ENCODE data around the gene ETV6.

Gene ETV6

DNA sequence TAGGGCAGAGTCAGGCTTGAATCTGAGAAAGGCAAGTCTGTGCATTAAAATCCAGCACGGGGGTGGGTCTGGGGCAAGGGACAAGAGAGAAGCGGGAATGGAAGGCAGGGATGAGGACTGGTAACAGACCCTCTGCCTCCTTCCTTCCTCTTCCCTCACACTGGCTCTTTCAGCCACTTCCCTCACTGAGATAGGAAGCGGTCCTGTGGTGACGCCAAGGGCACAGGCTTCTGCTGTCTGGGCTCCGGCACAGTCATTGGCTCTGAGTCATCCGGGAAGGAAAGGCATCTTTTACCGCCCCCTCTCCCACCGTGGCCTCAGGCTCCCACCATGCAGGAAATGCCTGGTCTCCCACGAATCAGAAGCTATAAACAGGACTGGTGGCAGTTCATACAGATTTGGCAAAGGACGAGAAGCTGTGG, 70.2 kb downstream of the ETV6 start:
- no peak for TF ChIP-seq SIN3A (IDR thresholded peaks at IDR 0.05; ENCODE audit: borderline replicate concordance, insufficient read depth, low read length)
- TF ChIP-seq, protein P1, sequence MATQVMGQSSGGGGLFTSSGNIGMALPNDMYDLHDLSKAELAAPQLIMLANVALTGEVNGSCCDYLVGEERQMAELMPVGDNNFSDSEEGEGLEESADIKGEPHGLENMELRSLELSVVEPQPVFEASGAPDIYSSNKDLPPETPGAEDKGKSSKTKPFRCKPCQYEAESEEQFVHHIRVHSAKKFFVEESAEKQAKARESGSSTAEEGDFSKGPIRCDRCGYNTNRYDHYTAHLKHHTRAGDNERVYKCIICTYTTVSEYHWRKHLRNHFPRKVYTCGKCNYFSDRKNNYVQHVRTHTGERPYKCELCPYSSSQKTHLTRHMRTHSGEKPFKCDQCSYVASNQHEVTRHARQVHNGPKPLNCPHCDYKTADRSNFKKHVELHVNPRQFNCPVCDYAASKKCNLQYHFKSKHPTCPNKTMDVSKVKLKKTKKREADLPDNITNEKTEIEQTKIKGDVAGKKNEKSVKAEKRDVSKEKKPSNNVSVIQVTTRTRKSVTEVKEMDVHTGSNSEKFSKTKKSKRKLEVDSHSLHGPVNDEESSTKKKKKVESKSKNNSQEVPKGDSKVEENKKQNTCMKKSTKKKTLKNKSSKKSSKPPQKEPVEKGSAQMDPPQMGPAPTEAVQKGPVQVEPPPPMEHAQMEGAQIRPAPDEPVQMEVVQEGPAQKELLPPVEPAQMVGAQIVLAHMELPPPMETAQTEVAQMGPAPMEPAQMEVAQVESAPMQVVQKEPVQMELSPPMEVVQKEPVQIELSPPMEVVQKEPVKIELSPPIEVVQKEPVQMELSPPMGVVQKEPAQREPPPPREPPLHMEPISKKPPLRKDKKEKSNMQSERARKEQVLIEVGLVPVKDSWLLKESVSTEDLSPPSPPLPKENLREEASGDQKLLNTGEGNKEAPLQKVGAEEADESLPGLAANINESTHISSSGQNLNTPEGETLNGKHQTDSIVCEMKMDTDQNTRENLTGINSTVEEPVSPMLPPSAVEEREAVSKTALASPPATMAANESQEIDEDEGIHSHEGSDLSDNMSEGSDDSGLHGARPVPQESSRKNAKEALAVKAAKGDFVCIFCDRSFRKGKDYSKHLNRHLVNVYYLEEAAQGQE (IDR thresholded peaks at IDR 0.05; ENCODE audit: insufficient read depth in 1 of 2, low read depth in 2 of 2, low read length in 2 of 2), result no peak
- TF ChIP-seq POLR2AphosphoS5 (IDR thresholded peaks at IDR 0.05; ENCODE audit: low read depth, low read length), result no peak
- TF ChIP-seq TAF1 (IDR thresholded peaks at IDR 0.05; ENCODE audit: borderline replicate concordance, insufficient read depth, low read length), result no peak
- TF ChIP-seq FOXP2 (optimal IDR thresholded peaks at IDR 0.05; ENCODE audit: borderline replicate concordance, extremely low read depth, extremely low read length, insufficient read depth), result peak; percentile 42

DNA sequence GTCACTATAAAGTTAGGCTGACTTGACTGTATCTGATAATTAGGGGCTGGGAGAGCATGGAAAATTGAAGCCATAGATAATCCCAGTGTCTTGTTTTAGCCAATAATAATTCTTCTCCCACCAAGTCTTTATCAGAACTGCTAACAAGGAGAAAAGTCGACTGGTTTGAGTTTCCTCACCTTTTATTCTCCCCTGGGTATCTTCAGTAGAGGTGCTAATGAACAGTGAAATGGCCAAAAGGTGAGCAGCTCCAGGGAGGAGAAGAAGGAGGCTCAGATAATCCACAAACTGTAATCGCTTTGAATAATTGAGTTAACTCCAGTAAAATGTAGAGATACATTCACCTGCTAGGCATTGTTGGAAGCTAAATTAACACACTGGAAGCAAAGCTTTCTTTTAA, 72.6 kb downstream of the ETV6 start:
- TF ChIP-seq TAF1 (IDR thresholded peaks at IDR 0.05; ENCODE audit: borderline replicate concordance, insufficient read depth, low read length) (no peak), FOXP2 (optimal IDR thresholded peaks at IDR 0.05; ENCODE audit: borderline replicate concordance, extremely low read depth, extremely low read length, insufficient read depth) (no peak), SIN3A (IDR thresholded peaks at IDR 0.05; ENCODE audit: borderline replicate concordance, insufficient read depth, low read length) (no peak), POLR2AphosphoS5 (IDR thresholded peaks at IDR 0.05; ENCODE audit: low read depth, low read length) (no peak)
- TF ChIP-seq, protein P1 (IDR thresholded peaks at IDR 0.05; ENCODE audit: insufficient read depth in 1 of 2, low read depth in 2 of 2, low read length in 2 of 2), result no peak

DNA sequence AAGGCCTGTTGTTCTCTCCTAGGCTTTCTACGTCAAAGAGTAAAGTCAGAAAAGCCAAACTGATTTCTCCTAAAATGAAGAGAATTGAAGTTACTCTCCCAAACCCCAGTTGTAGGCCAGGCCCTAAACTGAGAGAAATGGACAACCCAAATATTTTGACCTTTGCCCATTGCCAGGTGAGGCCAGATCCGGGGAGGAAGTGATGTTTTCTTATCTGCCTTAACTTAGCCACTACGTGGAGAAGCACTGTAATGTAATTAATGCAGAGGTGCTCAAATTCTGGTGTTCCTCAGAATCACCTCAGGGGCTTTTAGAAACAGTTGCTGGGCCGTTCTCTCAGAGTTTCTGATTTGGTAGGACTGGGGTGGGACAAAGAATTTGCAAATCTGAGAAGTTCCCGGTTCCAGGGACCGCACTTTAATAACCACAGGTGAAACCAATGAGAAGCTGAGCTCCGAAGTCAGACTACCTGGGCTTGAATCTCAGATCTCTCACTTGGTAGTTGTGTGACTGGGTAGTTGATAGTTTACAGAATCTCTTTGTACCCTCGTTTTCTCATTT, 73.2 kb downstream of the ETV6 start:
- TF ChIP-seq TAF1 (IDR thresholded peaks at IDR 0.05; ENCODE audit: borderline replicate concordance, insufficient read depth, low read length), result no peak
- no peak for TF ChIP-seq POLR2AphosphoS5 (IDR thresholded peaks at IDR 0.05; ENCODE audit: low read depth, low read length)
- no peak for TF ChIP-seq SIN3A (IDR thresholded peaks at IDR 0.05; ENCODE audit: borderline replicate concordance, insufficient read depth, low read length)
- TF ChIP-seq FOXP2 (optimal IDR thresholded peaks at IDR 0.05; ENCODE audit: borderline replicate concordance, extremely low read depth, extremely low read length, insufficient read depth), result no peak
- TF ChIP-seq, protein P1 (IDR thresholded peaks at IDR 0.05; ENCODE audit: insufficient read depth in 1 of 2, low read depth in 2 of 2, low read length in 2 of 2), result no peak

DNA sequence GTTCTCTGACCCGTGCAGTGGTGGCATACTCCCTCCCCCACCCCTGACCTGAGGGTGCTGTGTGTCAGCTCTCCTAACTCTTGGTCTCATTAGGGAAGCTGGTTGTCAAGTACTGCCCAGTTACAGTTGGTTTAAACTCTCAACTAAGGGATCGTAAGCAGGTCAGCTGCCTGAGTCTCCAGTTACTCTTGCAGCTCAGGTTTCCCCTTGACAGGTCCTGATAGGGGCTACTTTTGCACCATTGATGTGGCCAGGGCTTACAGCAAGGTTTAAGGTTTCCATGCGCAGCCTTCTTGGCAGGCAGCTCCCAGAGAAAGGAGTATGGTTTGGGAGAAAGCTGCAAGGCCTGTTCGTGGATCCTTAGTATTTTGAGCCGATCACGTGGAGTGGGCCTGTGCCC, 74.5 kb downstream of the ETV6 start:
- TF ChIP-seq SIN3A (IDR thresholded peaks at IDR 0.05; ENCODE audit: borderline replicate concordance, insufficient read depth, low read length) (no peak), POLR2AphosphoS5 (IDR thresholded peaks at IDR 0.05; ENCODE audit: low read depth, low read length) (no peak), FOXP2 (optimal IDR thresholded peaks at IDR 0.05; ENCODE audit: borderline replicate concordance, extremely low read depth, extremely low read length, insufficient read depth) (no peak), TAF1 (IDR thresholded peaks at IDR 0.05; ENCODE audit: borderline replicate concordance, insufficient read depth, low read length) (no peak)
- TF ChIP-seq, protein P1 (IDR thresholded peaks at IDR 0.05; ENCODE audit: insufficient read depth in 1 of 2, low read depth in 2 of 2, low read length in 2 of 2), result no peak
